H1 (cell line): ENCODE results near the gene CGB5. TPM values are rescaled to one million over a fixed set of nuclear protein-coding genes. Genes with fewer than 3 reads are reported as not detected.

Source experiments
- CBX5 ChIP-seq: fragments of 300-800, 300-1000 bp; sonication (generic); IDR thresholded peaks from 2 replicates; pipeline ENCODE4 v1.7.1; 2016; ENCODE audit warnings: antibody characterized with exemption, low read length, low read depth
- CHD1 ChIP-seq: IDR thresholded peaks from 2 replicates; pipeline ENCODE4 v1.6.1; 2012; ENCODE audit warnings: low read depth, low read length, improper control_type of control experiment
- EZH2 ChIP-seq: fragments of 200-600 bp; sonication (generic); IDR thresholded peaks from 2 replicates; pipeline ENCODE4 v1.7.1; 2012; ENCODE audit warnings: low read depth, mild to moderate bottlenecking, moderate library complexity, low read length, inconsistent platforms; ENCODE audit not compliant: severe bottlenecking
- KDM1A ChIP-seq: fragments of 200-600, 300-600 bp; sonication (generic); IDR thresholded peaks from 2 replicates; pipeline ENCODE4 v1.7.1; 2016; ENCODE audit warnings: mild to moderate bottlenecking, low read length, borderline replicate concordance
- polyA plus RNA-seq, 7 experiments: library from polyadenylated mRNA; depleted of rRNA in 3 of 7; stranded (reverse) in 5 of 7; unstranded in 2 of 7; fragments of >200 nt in 5 of 7; fragments of 200-250 nt in 2 of 7; gene quantifications; 1 replicate in 5 of 7; 2 replicates in 1 of 7; 4 replicates in 1 of 7; pipeline versions ENCODE4 v1.2.1 to v1.2.3, GENCODE V29; 2011 to 2013; ENCODE audit warnings: missing spikeins in 2 of 7, mixed read lengths in 2 of 7
- total RNA-seq: library from RNA; stranded (reverse); fragmentation: NEBNext Ultra II Directional; extraction: Animal tissue kit (Norgen Biotek cat#: 25700); gene quantifications from 2 replicates; pipeline ENCODE4 v1.2.1, GENCODE V29; 2021

CGB5 gene
- total and polyA plus RNA-seq, 2 of the 8 experiments (the other 6 are each of a cell fraction or from before 2014, with no cell fraction given), result 0.63 to 0.68 TPM

- TF ChIP-seq EZH2 (no peak), KDM1A (no peak), CBX5 (no peak), CHD1 (no peak)
Observed at GRCh38 chr19:49004964-49005614, 38.6 kb upstream of the CGB5 start (continued).
